IPS-18a (cell line): ENCODE results near the gene ACOX3.
"Not testable (repeated sequence)": the region's sequence is repeated elsewhere in the genome, so short reads cannot be mapped to it uniquely, and the experiment has no call there.

Experiments
- H3K27ac ChIP-seq: one replicate; pipeline ENCODE4 v1.5.1; 2013; ENCODE audit warnings: low read length
- H3K27me3 ChIP-seq: one replicate; pipeline ENCODE4 v1.6.1; 2013; ENCODE audit warnings: mild to moderate bottlenecking, low read length; ENCODE audit not compliant: control insufficient read depth, insufficient read depth
- H3K36me3 ChIP-seq: one replicate; pipeline ENCODE4 v1.6.1; 2013; ENCODE audit warnings: low read depth, low read length; ENCODE audit not compliant: control insufficient read depth
- H3K4me1 ChIP-seq: one replicate; pipeline ENCODE4 v1.6.1; 2013; ENCODE audit warnings: low read depth, low read length; ENCODE audit not compliant: control insufficient read depth
- H3K4me3 ChIP-seq: one replicate; pipeline ENCODE4 v1.5.1; 2013; ENCODE audit warnings: low read length
- H3K9ac ChIP-seq: one replicate; pipeline ENCODE4 v1.6.1; 2013; ENCODE audit warnings: mild to moderate bottlenecking, low read length, moderate library complexity
- H3K9me3 ChIP-seq: one replicate; pipeline ENCODE4 v1.6.1; 2013; ENCODE audit warnings: low read depth, low read length; ENCODE audit not compliant: control insufficient read depth

The ACOX3 gene

DNA sequence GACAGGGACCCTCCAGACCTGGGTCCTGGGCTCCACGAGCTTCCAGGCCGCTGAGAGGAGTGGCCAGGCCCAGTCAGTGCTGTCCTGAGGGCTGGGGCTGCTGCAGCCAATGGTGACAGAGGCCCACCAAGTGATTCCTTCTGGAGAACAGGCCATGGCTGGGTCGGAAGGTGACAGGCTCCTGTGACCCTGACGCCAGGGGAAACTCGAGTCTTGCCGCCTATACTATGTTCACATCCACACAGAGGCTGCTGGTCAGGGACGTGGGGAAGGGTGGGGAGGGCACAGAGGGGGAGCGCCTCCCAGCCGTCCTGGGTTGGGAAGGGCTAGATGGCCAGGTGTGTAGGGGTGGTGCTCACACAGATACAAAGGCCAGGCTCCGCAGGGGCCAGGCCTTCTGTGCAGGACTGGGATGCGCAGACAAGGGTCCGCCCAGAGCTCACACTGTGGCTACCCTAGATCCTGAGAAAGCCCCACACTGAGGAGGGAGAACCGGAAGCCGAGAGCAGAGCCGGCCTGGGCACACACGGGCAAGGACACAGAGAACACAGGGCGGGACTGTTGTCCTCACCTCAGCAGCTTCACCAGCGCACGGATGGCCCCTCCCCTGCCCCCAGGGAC lies 89.6 kb downstream of the ACOX3 start:
- no peak overlapping the region for H3K27ac ChIP-seq
- no peak overlapping the region for H3K4me3 ChIP-seq
- H3K36me3 ChIP-seq: no peaks in the 10 kb centered on the region
- no peak overlapping the region for H3K9ac ChIP-seq
- peaks cover 17% of the 10 kb centered on the region for H3K4me1 ChIP-seq
- H3K9me3 ChIP-seq: no peaks in the 10 kb centered on the region
- no peaks in the 10 kb centered on the region for H3K27me3 ChIP-seq

DNA sequence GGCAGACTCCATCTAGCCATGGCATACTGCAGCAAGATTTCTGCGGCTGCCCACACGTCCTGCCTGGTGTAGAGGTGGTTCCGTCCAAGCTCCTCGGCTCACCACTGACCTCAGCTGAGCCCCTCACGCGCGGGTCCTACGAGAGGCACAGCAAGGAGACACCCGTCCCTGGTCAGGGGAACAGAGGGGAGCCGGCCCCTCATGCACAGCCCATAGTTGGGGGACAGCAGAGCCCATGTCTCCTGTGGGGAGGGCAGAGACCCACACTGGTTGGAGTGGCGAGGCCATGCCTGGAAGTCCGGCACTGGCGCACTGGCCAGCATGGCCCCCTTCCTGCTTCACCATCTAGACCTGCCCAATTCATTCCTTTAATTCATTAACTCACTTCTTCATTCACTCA lies 90.2 kb downstream of the ACOX3 start:
- no peak overlapping the region for H3K9ac ChIP-seq
- no peaks in the 10 kb centered on the region for H3K9me3 ChIP-seq
- no peaks in the 10 kb centered on the region for H3K36me3 ChIP-seq
- H3K4me1 ChIP-seq: peaks cover 17% of the 10 kb centered on the region
- H3K27me3 ChIP-seq: no peaks in the 10 kb centered on the region
- H3K4me3 ChIP-seq: no peak overlapping the region
- H3K27ac ChIP-seq: no peak overlapping the region

DNA sequence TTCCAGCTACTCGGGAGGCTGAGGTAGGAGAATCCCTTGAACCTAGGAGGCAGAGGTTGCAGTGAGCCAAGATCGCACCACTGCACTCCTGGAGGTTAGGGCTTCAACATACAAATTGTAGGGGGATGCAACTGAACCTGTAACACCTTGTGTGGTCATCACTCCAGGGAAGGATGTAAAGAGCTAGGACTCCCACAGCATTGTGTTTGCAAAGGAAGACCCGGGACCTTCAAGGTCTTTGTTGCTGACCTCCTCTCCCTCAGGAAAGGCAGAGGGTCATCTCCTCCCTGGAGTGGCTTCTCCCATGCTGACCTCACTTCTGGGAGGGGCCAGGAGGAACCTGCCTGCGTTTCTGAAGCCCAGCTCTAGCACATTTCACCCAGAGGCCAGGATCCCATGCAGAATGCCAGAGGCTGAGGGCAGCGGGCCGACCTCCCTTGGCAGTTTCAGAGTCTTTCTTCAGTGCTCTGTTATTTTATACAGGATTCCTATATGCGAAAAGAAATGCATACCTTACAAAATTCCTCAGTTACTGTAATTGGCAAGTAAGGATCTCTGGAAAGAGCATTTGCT lies 90.8 kb downstream of the ACOX3 start:
- no peaks in the 10 kb centered on the region for H3K36me3 ChIP-seq

DNA sequence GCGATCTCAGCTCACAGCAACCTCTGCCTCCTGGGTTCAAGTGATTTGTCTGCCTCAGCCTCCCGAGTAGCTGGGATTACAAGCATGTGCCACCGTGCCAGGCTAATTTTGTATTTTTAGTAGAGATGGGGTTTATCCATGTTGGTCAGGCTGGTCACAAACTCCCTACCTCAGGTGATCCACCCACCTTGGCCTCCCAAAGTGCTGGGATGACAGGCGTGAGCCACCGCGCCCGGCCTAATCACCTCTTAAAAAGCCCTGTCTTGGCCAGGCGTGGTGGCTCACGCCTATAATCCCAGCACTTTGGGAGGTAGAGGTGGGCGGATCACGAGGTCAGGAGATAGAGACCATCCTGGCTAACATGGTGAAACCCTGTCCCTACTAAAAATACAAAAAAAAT lies 91.3 kb downstream of the ACOX3 start:
- not testable (repeated sequence) for H3K9me3 ChIP-seq, H3K36me3 ChIP-seq, H3K27me3 ChIP-seq, H3K27ac ChIP-seq, H3K9ac ChIP-seq, H3K4me3 ChIP-seq
- peaks cover 17% of the 10 kb centered on the region for H3K4me1 ChIP-seq

More for the DNA sequence above, 90.8 kb downstream of the ACOX3 start:
- no peak overlapping the region for H3K27ac ChIP-seq
- H3K9ac ChIP-seq: no peak overlapping the region
- peaks cover 17% of the 10 kb centered on the region for H3K4me1 ChIP-seq
- no peaks in the 10 kb centered on the region for H3K27me3 ChIP-seq
- no peak overlapping the region for H3K4me3 ChIP-seq
- no peaks in the 10 kb centered on the region for H3K9me3 ChIP-seq

DNA sequence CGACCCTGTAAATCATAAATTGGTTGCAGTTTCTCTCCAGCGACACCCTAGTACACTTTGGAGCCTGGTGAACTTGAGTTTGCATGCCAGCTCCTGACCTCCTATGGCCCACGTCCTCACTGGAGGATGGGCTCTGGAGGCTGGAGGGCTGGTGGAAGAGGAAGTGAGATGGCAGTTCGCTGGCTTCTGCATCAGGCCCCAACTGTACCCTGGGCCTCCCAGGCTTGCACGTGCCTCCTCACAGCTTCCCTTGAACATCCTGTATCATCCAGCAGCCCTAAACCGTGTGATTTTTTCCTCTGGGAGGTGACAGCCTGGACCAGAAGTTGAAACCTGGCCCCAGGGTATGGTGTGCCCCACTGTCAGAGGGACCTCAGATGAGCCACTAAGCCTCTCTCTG lies 92.5 kb downstream of the ACOX3 start:
- Histone ChIP-seq H3K9me3 (no peaks in the 10 kb centered on the region), H3K36me3 (no peaks in the 10 kb centered on the region), H3K4me1 (peaks cover 17% of the 10 kb centered on the region), H3K9ac (no peak overlapping the region), H3K27ac (no peak overlapping the region), H3K4me3 (no peak overlapping the region), H3K27me3 (no peaks in the 10 kb centered on the region)

DNA sequence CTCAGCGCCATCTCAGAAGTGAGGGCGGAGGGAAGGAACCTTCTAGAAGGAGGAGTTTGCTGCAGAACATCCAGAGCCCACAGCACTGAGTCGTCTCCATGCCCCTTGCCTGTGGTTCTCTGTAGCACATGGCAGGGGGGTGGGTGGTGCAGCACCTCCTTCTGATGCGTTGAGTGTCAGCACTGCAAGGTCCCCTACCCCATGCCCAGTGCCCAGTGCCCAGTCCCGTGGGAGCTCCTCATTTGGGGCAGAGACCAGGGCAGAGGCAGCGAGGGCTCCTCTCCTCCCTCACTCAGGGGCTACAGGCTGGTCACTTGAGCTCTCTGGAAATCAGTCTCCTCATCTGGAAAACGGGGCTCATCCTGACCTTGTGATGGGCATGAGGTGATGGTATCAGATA lies 92.9 kb downstream of the ACOX3 start:
- Histone ChIP-seq H3K9ac (no peak overlapping the region), H3K36me3 (no peaks in the 10 kb centered on the region), H3K27ac (no peak overlapping the region), H3K27me3 (no peaks in the 10 kb centered on the region), H3K4me1 (peaks cover 19% of the 10 kb centered on the region), H3K4me3 (no peak overlapping the region), H3K9me3 (no peaks in the 10 kb centered on the region)

DNA sequence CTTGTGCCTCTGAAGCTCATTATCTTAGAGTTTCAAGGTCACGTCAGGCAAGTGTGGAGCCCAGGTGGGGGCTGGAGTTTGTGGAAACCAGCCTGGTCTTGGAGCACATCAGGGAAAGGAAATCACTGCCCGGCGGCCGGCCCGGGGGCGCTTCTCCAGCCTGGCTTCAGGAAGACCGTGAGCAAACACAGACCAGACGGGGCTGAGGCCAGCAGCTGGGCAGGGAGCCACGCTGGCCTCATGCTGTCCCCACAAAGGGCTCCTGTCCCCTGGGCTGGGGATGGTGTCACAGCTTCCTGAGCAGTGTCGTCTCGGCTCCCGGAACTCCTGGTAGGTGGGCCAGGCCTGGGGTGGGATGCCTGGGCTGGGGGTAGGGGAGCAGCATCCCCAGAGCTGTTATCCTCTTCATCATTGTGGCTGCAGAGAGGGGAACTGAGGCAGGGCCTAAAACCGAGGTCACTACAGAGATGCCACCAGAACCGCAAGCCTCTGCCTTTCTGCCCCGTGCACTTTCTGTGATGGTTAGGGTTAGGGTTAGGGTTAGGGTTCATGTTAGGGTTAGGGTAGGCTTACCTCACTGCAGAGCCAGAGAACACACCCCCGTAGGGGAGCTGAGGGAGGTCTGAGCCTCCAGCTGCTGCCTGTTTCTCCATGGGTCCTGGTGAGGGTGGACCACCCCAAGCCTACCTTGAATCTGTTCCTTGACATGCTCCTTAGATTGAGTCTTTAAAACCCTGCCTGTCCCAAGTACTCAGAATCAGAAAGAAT lies 93.5 kb downstream of the ACOX3 start:
- no peaks in the 10 kb centered on the region for H3K9me3 ChIP-seq
- H3K4me1 ChIP-seq: peaks cover 14% of the 10 kb centered on the region
- H3K4me3 ChIP-seq: no peak overlapping the region
- no peak overlapping the region for H3K9ac ChIP-seq
- H3K36me3 ChIP-seq: no peaks in the 10 kb centered on the region
- no peaks in the 10 kb centered on the region for H3K27me3 ChIP-seq
- H3K27ac ChIP-seq: no peak overlapping the region

DNA sequence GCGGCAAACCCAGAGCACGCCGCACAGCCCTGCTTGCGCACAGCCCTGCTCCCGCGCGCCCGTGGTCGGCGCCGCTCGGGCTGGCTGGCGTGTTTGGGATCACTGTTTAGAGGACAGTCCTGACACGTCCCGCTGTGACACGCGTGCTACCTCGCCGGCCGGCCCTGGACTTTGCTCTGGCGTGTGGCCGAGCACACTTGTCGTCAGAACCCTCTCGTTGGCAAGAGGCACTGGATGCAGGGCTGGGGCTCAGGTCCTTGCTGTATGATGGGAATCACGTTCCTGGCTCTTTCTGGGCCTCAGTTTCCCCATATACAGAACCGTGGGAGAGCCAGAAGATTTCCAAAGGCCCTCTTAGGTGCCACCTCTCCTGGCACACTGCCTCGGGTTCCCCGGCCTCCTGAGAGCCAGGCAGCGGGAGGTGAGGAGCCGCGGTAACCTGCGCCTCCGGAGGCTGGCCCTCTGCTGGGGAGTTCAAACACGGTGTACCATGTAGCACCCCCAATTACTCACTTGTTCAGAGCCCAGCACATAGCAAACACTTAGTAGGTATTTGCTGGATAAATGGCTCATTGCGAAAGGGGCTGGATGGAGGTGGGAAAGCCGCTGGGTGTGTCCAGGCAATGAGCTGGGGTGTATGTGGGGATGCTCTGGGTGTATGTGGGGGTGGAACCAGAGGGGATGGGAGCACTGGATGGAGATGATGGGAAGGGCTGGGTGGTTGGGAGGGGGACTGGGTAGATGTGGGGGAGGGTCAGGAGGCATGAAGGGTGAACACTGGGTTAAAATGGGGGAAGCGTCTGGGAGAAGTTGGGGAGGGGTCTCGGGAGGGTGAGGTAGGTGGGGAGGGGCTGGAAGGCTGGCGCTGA lies 94.3 kb downstream of the ACOX3 start:
- no peaks in the 10 kb centered on the region for H3K36me3 ChIP-seq
- peaks cover 5% of the 10 kb centered on the region for H3K4me1 ChIP-seq
- no peaks in the 10 kb centered on the region for H3K9me3 ChIP-seq
- no peak overlapping the region for H3K9ac ChIP-seq
- no peaks in the 10 kb centered on the region for H3K27me3 ChIP-seq
- no peak overlapping the region for H3K4me3 ChIP-seq
- no peak overlapping the region for H3K27ac ChIP-seq

DNA sequence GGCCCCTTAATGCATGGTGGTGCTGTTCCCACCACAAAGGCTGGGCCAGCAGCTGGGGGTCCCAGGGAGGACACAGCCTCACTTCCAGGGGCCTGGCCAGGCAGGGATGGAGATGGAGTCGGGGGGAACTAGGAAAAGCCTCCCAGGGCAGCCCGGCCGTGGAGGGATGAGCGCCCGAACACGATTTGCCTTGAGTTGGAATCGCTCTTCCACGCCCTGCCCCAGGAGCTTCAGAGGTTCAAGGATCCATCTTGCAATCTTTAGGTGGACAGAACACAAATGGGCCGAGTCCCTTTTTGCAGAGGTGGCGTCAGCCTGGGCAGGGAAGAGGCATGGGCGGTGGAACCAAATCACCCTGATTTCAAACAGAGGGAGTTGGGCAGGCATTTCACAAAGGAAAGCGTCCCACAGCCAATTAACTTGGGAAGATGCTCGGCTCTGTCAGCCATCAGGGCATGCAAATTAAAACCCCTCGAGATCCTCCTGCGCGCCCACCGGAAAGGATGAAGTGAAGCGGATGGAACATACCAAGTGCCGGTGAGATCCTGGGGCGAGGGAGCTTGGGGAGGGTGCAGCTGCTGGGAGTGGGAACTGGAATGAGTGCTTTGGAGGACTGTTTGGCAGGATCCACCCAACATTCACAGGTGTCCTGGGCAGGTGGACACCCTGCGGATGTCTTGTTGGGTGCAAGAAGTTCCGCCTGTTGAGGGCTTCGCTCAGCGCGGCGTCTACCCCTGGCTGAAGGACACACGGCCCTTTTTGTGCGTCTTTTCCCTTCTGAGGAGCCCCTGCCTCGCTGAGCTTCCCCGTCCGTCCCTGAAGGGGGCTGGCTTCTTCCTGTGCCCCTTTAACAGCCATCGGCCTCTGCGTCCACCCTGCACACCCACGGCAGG lies 95.2 kb downstream of the ACOX3 start:
- H3K9ac ChIP-seq: no peak overlapping the region
- H3K4me1 ChIP-seq: peaks cover 2% of the 10 kb centered on the region
- no peak overlapping the region for H3K27ac ChIP-seq
- no peaks in the 10 kb centered on the region for H3K36me3 ChIP-seq
- no peaks in the 10 kb centered on the region for H3K27me3 ChIP-seq
- H3K9me3 ChIP-seq: no peaks in the 10 kb centered on the region
- H3K4me3 ChIP-seq: no peak overlapping the region

DNA sequence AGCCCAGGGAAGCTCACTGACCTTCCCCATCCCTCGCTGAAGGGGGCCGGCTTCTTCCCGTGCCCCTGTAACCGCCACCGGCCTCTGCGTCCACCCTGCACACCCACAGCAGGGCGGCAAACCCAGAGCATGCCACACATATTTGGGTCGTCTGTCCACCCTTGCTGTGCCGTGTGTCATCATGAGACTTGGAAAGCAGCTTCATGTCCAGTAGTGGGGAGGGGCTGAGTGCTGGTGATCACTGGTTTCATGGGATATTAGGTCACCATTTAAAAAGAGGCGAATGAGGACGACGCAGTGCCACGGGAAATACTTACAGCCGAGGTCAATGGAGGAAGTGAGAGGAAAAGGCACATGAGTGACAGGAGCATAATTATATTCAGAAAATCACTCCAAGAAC lies 96.1 kb downstream of the ACOX3 start:
- H3K36me3 ChIP-seq: no peaks in the 10 kb centered on the region
- no peaks in the 10 kb centered on the region for H3K9me3 ChIP-seq
- H3K4me3 ChIP-seq: no peak overlapping the region
- H3K9ac ChIP-seq: no peak overlapping the region
- no peaks in the 10 kb centered on the region for H3K27me3 ChIP-seq
- no peak overlapping the region for H3K27ac ChIP-seq
- H3K4me1 ChIP-seq: peaks cover 2% of the 10 kb centered on the region

DNA sequence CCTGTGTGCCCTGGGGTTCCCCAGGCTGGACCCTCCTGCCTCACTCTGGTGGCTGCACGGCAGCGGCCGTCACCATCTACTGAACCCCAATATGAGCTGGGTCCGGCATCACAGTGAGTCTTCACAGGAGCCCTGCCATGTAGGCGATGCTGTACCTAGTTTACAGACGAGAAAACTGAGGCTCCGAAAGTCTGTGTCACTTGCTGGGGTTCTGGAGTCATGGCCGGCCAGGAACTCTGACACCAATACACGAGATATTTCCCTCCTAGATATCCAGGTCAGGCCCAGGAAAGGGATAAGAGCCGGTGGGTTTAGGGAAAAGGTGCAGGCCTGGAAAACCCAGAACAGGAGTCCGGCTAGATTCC lies 96.6 kb downstream of the ACOX3 start:
- Histone ChIP-seq H3K4me3 (no peak overlapping the region), H3K36me3 (no peaks in the 10 kb centered on the region), H3K9ac (no peak overlapping the region), H3K9me3 (no peaks in the 10 kb centered on the region), H3K27me3 (no peaks in the 10 kb centered on the region), H3K27ac (no peak overlapping the region), H3K4me1 (peaks cover 2% of the 10 kb centered on the region)
